Lung microvascular endothelial cell (primary cell): ENCODE measurements around the gene USH1C. TPM values are rescaled to one million over a fixed set of nuclear protein-coding genes. Genes with fewer than 3 reads are reported as not detected.

Source experiments
- DNase-seq, 2 donors: peaks; one replicate each; pipeline versions ENCODE4 v3.0.0 to v3.0.0-alpha.2; 2010; ENCODE audit warnings: low read depth in 2 of 2
- total RNA-seq: library from RNA; depleted of rRNA; stranded (reverse); fragments of >200 nt; gene quantifications from 2 replicates; pipeline ENCODE4 v1.2.1, GENCODE V29; 2014

USH1C gene
- total RNA-seq, 1 donor from 2014 or later, result not detected

DNA sequence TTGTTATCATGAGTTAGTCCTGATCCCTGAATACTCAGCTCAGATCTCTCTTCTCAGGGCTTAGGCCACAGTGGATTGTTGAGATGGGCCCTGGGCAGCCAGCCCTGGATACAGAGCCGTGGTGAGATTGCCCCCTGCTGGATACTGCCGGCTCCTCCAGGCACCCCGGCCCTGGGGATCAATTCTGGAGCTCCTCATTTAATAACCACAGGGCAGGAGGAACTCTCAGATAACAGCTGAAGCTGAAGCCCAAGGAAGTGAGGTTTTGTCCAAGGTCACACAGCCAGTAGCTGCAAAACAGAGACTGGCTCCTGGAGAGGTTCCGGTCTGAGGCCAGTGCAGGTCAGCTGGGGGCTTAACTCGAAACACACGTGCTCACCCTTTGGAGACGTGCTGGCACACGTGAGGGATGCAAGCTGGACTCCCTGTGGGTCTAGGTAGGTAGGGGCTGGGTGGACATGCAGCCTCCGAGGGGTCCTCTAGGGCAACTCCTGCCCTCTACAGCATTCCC, 16.0 kb downstream of the USH1C start:
- peak; percentile 42 to 59 for DNase-seq

DNA sequence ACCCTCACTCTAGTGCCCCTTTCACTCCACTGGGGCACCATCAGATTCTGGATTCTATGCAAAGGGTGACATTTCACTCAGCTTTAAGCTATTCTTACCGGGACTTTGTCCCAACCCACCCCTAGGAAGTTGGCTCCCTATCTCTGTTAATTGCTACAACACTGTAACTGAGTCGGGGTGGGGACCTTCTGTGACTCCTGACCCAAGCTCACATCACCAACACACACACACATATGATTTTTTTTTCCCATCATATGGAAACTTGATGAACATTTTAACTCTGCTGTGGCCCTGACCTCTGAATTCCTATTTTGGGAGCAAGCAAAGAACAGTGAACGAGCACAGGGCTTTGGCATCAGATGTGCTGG, 16.6 kb downstream of the USH1C start:
- no peak for DNase-seq

DNA sequence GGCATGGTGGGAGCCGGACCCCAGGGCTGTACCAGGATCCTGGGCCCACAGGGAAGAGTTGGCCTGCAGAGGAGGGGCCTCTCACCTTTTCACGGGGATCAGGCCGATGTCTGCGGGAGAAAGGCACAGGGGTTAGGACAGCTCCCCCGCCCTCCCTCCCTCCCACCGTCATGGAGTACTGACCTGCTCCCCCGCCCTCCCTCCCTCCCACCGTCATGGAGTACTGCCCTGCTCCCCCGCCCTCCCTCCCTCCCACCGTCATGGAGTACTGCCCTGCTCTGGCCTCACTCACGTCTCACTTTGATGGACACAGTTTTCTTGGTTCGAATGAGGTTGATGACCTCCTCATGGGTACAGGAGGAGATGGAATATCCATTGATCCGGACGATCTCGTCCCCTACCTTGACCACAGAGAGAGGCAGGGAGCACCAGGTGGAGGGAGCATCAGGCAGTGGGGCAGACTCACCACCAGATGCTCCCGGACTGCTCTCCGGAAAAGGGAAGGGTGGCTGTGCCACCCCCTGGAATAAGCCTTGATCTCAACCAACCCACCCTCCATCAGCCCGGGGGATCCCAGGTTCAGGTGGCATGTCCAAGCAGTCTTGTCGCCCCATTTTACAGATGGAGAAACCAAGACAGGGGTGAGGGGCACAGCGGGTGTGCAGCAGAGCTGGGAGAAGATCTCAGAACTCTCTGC, 17.1 kb downstream of the USH1C start:
- DNase-seq, result no peak

DNA sequence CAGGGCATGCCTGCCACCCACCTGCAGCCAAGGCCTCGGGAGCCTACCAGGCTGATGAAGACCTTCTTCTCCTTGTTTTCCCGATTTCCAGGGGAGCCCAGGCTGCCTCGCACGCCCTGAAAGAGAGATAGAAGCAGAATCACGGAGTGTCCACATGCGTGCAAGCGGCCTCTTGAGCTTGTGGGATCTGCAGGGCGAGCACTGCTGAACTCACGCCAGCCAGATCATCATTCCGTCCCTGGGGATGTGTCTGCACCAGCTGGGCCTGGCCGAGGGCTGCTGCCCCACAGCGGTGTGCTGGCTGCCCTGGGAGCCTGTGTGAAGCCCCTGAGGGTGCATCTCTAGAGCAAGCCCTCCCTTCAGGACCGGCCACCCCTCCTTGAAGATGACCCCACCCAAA, 17.9 kb downstream of the USH1C start:
- DNase-seq, result no peak

DNA sequence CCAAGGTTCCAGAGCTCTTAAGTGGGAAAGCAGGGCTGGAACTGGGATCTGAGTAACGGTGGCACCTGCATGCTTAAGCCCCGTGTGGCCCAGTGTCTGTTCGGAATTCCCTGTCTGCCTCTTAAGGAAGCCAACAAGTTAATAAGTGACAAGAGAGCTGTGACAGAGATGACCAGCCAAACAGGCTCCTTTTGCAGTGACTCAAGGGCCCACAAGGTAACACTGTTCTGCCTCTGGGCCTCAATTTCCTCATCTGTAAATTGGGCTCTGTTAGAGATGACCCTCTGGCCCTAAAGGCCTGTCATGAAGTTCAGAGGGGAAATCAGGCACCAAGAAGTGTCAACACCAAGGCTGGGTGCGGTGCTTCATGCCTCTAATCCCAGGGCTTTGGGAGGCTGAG, 18.6 kb downstream of the USH1C start:
- DNase-seq, result no peak

DNA sequence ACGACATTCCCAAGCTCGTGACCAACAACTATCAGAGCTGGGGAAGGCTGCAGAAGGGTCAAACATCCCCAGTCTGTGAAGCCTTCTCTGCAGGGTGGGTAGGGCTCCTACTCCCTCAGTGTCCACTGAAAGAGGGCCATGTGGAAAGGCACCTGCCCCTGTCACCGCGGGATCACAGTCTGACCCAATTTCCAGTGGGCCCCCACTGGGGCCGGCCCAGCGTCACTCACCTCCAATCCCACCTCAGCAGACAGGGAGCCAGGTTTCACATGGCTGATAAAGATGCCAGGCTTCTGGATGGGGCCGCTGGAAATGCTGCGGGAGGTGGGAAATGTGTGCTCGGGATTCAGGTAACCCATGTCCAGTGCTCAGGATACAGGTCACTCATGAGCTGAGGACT, 20.0 kb downstream of the USH1C start:
- DNase-seq, result no peak

DNA sequence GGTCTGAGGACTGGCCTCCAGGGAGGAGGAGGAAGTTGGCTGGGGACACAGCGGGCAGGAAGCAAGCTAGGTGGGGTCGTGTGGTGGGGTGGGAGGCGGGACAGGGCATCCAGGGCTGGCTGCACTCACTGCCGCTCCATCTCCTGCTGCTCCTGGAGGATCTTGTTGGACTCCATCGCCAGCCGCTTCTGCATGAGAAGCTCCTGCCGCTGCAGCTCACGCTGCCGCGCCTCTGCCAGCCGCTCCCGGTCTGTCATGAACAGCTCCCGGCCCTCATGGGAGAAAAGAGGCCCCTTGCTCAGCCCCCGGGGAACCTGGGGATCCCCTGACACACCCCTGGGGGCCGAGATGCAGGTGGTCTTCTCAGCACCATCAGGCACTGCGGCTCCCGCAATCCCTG, 21.6 kb downstream of the USH1C start:
- no peak for DNase-seq

DNA sequence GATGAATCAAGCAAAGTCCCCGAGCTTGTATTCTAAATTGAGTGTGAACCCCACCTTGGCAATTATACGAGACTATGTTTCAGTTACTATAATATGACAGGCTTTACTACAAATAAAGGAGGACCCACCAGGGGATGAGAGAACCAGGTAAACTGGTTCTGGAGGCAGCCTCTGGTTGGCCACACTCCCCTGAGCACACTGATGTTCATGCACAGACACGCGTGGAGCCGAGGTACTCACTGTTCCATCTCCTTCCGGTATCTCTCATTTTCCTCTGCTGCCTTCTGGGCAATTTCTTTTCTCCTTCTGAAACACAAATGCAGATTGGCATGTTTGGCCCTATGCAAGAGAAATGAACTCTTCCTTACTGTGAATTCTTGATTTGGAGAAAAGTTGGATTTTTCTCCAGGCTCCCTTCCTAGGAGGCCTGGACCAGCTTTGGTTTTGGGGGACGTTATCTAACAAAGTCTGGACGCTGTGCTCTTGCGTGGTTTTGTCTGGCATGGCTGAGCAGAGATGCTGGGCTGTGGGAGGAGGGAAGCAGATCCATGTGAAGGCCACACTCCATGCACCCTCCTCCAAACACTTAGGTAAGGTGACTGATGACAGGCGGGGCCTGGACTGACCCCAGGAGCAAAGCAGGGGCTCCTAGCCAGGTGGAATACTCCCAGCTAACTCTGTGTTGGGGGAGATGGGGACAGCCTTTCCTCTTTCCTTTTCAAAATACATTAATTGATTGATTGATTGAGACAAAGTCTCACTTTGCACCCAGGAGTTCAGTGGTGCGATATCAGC, 22.9 kb downstream of the USH1C start:
- no peak for DNase-seq

DNA sequence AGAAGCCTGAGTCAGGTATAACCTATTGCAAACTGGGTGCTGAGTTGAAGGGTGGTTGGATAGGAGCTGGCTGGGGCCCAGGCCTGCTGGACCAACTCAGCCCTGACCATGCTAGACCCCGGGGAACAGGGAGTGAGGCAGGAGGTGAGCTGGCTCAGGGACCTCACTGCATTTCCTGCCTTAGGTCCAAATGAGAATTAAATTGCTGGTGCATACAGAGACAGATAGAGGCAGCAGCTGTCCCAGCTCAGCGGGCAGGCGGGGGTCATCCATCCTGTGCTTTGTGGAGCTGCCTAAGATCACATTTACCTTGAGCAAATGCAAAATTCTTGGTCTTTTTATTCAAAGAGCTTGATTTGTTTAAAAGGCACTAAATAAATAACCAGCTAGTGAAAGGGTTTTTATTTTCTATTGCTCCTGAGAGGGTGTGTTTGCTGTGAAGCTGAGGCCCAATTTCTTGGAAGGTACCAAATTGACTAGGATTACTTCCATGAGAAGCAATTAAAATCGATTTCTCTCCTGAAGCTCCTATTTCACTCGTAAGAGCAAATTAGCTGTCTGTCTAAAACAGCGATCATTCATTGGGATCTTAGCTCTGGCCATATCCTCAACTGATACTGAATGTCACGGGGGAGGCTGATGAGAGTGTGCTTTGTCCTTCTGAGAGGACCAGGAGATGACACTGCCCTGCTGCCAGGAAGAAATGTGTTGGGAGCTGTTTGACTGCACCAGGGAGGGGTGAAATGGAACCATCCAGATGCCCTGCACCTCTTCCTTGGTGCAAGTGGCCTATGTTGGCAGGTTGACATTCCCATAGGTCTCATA, 24.9 kb downstream of the USH1C start:
- DNase-seq, result no peak

DNA sequence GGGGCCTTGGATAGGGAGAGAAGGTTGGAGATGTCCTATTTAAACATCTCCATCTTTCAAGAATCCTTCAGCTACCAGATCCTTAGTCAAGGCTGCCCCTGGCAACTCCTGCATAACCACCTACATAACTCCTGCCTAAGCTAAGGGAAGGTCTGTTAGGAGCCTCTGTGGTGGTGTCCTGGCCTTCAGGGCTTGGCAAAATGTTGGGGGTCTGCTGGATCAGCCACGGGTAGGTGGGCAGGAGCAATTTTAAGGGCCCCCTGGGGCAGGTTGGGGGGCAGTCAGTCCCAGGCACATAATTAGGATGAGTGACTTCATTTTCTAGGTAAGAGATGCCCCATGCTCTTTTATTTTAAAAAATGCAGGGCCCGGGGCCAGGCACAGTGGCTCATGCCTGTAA, 25.9 kb downstream of the USH1C start:
- DNase-seq, result no peak

DNA sequence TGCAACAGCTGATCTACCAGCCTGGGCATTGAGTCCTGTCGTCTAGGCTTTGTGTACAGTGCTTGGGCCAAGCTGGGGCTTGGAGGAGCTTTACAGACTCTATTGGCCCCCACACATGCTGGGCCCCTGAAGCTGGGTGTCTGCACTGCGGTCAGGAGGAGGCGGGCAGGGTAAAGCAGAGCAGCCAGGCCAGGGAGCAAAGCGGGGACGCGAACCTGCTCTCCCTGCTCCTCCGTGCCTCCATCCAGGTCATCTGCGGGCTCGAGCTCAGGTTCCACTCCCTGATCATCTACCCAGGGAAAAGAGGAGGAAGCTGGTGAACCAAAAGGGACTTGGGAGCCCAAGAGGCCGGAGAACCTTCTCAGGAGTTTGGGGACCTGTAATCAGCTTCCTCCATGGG, 27.0 kb downstream of the USH1C start:
- no peak for DNase-seq

DNA sequence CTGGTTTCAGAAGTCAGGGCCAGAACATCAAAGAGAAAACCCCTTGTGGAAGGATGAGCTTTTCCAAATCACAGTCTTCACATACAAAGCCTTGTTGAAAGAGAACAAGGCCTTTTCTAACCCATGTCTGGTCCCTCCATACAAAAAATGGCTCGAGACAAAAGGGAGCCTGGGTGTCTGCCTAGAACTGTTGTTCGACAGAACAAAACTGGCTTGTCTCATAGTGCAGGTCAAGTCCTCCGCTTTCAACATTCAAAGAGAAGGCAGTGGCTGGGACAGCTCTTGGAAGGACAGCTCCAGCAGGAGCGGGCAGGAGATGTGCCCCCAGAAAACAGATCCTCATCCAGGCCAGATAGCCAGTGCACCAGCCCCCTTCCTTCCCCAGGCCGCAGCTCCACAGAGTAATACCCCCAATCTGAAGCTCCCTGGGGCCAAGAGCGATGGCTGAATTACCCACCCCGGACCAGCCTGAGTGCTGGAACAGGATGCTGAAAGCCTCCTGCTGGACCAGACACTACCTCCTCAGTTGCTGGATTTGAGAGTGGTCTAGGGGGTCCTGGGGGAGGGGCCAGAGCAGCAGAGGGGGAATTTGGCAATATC, 27.6 kb downstream of the USH1C start:
- no peak for DNase-seq

DNA sequence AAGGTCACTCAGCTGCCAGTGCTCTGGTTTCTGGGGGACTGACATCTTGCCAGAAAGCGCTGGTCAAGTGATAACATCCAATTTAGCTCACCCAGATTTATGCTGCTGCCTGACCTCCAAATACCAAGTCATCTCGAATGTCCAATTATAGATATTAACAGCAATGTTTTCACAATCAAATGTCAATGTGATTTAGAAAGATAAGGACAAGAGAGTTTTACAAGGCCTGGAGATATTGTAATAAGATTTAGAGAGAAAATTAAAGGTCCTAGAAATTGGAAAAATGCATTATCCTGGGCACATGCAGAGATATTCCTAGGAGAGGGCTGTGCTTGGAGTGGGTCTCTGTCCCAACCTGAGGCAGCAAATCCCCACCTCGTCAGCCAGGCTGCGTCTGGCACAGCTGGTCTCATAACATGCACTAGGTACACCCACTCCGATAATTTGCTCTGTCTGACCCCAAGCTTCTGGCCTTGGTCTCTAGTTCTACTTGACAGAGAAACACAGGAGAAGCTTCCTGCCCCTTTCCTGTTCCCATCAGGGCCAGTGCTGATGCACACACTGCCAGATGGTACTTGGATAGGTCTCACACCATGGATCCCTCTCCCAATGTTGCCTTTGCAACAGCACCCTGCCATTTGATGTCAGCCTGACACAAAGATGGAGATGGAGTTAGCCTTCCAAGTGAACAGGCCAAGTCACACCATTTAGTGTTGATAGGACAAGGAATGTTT, 28.6 kb downstream of the USH1C start:
- no peak for DNase-seq

DNA sequence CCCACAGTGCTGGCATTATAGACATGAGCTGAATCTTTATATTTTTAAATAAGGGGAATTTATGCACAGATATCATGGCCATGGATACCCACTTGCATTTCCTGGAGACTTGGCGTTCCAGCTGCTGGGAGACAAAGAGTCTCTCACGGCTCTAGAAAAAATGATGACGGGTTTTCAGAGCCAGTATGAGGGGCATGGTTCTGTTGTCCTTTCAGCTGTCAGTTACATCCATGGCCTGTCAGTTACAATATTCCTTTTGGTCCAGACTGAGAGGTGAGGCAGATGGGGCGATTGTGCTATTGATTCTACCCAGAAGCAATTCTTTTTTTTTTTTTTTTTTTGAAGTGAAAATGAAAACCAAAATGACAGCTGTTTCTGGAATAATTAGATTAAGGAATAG, 29.7 kb downstream of the USH1C start:
- no peak for DNase-seq

DNA sequence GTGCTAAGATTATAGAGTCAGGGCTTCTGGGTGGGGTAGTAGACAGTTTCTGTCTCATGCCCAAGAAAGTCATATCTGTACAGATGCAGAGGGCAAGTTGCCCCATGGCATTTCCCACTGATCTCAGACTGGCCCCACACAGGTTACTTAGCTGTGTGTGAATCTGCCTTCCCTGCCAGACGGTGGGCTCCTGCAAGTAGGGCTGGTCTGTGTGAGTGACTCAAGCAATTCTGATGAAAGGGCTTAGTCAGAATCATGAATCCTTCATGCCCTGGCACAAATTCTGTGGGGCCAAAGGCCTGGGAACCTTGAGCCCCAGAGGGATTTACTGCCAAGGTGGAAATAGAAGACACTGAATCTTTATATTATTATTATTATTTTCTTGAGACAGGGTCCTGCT, 30.4 kb downstream of the USH1C start:
- no peak for DNase-seq

DNA sequence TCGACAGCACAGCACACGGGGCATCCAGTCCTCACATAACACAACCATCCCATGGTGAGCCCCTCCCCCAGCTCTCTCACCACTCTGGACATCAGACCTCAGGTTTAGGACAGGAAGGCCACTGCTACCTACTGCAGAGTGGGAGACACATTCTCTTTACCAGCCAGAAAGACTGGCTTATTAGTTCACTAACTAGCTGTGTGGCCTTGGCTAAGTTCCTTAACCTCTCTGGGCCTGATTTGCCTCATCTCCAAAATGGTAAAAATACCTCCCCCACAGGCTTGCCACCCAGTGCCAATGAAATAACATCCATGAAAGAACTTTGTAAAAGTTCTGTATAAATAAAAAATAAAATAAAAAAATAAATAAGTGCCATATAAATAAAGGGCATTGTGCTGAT, 32.1 kb downstream of the USH1C start:
- no peak for DNase-seq

DNA sequence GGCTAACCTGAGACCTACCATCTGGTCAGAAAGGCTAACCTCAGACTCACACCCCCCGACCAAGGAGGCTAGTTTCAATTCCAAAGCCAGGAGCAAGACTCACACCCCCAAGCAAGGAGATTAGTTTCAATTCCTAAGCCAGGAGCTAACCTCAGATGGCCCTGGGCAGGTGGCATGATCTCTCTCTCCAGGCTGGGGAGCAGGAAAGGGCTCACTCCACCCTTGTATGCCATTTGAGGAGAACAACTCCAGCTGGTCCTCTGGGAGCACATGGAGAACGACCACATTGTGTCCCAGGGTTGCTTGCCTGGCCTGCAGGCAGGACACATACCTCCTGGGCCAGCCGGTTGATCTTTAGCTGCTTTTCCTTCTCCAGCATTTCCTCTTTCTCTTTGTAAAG, 32.6 kb downstream of the USH1C start:
- no peak for DNase-seq

DNA sequence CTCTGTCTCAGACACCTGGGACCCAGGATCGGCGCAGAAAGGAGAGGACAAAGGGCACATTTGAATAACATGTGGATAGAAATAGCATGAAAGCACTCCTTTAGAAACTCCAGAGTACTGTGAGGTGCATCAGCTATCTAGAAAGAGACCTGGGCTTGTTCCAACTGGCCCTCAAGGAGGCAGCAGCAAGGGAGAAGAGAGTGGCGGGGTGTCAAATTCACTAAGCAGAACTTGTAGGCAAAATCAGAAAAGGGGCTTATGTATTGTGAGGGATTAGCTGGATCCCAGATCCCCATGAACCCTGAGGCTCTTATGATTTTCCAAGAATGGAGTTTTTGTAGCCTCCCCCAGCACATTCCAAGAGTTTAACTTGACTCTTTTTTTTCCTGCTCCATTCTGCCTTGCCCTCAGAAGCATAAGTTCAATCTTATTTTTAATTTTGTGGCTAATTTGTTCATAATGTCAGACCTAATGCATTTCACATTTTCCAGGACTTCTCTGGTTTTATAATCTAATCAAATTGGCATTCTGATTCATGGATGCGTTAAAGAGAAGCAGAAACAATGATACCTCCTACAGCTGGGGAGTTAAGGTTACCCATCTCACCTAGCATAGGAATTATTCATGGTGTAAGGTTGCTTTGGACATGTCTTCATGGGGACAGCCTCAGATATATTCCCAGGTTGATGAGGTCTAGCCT, 33.6 kb downstream of the USH1C start:
- DNase-seq, result no peak

DNA sequence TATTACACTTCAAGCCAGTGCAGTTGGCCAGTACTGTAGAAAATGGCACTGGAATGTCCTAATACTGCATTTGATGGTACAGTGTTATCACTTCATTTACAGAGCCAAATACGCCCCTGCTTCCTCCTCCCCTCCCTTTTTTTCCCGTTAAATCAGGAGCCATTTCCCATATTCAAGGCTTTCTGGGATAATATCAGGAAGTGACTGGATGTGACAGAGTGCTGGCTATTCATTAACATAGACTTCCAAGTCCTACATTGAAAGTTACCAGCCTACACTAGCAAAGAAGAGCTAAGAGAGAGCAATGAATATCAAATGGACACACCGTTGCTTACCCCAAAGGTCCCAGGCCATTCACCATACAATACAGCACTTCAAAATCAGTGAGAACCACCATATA, 35.4 kb downstream of the USH1C start:
- peak in 1 of 2 donors; percentile 40 for DNase-seq

DNA sequence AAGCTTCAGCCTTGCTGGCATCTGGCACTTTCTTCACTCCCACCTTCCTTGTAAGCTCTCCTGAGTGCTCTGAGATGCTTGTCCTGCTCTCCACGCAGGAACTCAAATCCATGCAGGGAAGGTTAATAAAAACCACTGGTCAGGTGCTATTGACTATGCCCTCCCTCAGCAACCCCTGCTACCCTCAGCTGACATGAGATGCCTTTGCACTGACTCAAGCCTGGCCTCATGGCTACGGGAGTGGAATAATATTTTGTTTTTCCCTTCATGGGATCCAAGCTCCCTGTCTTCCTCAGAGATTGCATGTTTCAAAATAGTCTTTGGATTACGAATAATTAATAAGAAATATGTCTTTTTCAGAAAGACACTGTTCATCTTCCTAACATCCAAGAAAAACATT, 35.9 kb downstream of the USH1C start:
- DNase-seq, result no peak

DNA sequence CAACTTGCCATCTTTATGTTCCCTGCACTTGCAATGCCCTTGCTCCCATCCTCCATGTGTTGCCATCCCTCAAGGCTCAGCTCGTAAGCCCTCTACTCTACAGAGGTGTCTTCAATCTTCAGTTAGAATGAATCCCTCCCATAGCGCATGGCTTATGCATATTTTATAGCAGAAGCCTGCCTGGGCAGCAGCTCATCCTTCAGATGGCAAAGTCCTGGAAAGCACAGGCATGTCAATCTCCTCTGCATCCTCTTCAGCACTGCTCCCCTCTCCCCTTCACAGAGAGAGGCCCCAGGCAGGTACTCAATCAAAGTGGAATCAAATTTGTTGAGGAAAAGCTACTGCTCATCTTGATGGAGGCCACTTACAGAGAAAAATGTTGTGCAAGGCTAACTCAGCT, 36.4 kb downstream of the USH1C start:
- DNase-seq, result no peak
